Loucy (cell line): ENCODE results near the gene SCUBE2.

Experiments used
- EZH2phosphoT487 ChIP-seq: fragments of 200-600 bp; IDR thresholded peaks from 2 replicates; pipeline ENCODE4 v1.6.1; 2018; ENCODE audit warnings: antibody characterized with exemption, mild to moderate bottlenecking, moderate library complexity, borderline replicate concordance
- TF ChIP-seq, protein P1 (sequence below): fragments of 200-600 bp; sonication (generic); conservative IDR thresholded peaks from 2 replicates; pipeline ENCODE4 v1.5.1; 2014; ENCODE audit warnings: mild to moderate bottlenecking, antibody characterized with exemption, low read length

DNA sequence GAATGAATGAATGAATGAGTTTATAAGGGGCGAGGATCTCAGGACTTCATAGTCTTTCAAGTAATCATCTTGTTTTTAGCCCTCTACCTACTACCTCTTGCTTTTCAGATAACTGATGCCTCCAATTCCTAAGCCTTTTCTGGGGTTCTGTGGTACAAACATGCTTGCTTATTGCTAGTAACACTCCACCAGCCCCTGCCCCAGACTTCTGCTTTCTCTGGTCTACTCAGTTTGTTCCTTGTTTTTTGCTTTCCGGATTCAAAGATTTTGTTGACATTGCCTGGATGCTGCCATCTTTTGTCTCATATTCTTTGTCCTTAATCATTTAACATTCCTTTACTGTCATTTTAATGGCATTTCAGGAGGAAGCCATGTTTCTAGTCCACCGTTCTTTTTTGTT, 118.3 kb downstream of the SCUBE2 start:
- TF ChIP-seq, protein P1, sequence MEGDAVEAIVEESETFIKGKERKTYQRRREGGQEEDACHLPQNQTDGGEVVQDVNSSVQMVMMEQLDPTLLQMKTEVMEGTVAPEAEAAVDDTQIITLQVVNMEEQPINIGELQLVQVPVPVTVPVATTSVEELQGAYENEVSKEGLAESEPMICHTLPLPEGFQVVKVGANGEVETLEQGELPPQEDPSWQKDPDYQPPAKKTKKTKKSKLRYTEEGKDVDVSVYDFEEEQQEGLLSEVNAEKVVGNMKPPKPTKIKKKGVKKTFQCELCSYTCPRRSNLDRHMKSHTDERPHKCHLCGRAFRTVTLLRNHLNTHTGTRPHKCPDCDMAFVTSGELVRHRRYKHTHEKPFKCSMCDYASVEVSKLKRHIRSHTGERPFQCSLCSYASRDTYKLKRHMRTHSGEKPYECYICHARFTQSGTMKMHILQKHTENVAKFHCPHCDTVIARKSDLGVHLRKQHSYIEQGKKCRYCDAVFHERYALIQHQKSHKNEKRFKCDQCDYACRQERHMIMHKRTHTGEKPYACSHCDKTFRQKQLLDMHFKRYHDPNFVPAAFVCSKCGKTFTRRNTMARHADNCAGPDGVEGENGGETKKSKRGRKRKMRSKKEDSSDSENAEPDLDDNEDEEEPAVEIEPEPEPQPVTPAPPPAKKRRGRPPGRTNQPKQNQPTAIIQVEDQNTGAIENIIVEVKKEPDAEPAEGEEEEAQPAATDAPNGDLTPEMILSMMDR: no peak
- TF ChIP-seq EZH2phosphoT487: no peak
